GOT3 (cell line): ENCODE measurements around the gene SMIM35.
"Not testable (repeated sequence)": the region's sequence is repeated elsewhere in the genome, so short reads cannot be mapped to it uniquely, and the experiment has no call there.

Source experiments
- DNase-seq: peaks from one replicate; lab custom pipeline; 2025; ENCODE audit warnings: mixed read lengths; lab: John Stamatoyannopoulos, UW

Gene SMIM35

DNA sequence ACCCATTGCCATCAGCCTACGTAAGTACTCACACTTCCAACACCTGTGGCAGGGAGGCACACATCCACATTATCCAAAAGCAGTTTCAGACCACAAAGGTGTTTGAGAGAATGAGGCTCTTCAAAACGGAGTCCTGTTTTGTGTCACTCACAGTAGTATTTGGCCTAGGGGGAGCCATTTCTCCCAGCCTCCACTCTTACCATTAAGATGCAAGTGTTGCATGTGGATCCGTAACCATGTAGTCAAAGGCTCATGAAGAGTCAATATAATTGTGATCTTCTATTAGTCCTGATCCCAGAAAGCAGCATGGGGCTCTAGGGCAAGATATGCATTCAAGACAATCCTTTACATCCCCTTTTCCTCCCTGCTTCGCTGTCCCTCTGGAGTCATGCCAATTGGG lies 59.1 kb downstream of the SMIM35 start:
- DNase-seq = no peak

DNA sequence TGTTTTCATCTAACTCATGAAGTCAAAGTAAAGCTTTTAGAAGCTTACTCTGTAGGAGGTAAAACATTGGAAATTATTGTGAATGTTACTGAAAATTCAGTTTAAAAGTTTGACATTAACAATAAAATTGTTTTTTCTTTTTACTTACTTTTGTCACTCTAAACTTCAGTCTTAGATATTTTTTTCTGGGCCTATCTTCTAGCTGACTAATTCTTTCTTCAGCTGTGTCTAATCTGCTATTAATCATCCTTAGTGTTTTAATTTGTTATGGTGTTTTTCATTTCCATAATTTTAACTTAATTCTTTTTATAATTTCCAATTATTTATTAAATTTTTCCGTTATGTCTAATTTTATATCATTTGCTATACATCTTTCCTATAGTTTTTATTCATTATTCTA lies 65.6 kb downstream of the SMIM35 start:
- DNase-seq = no peak

DNA sequence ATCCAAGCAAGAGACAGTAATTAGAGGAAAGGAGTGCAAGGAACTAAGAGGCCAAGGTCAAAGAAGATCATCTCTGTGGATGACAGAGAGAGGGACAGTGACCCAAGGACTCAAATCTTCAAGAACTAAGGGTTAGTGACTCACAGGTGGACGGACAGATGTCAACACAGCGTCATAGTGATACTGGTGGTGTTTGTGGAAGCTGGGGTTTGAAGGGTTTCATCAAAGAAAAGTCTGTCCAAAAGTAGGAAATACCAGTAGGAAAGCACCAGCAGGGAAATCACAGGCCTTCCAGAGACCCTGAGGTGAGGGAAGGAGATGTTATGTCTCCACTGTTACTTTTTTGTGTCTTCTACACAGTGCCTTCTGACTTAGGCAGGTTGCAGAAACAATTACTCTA lies 68.4 kb downstream of the SMIM35 start:
- DNase-seq = no peak

DNA sequence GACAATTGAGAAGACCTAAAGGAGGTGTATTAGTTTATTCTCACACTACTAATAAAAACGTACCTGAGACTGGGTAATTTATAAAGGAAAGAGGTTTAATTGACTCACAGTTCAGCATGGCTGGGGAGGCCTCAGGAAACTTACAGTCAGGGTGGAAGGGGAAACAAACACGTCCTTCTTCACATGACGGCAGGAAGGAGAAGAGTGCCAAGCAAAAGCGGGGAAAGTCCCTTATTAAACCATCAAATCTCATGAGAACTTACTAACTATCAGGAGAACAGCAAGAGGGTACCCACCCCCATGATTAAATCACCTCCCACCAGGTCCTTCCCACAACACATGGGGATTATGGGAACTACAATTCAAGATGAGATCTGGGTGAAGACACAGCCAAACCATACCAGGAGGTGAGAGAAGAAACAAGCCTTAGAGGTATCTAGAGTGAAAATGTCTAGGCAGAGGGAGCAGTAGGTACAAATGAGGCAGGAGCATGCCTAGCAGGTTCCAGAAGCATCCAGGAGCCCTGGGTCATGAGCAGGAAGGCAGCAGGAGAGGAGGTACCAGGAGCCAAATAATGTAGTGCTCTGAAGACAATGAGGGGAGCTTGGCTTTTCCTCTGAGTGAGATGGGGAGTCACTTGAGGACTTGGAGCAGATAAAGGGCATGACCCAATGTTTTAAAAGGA lies 69.0 kb downstream of the SMIM35 start:
- no peak for DNase-seq

DNA sequence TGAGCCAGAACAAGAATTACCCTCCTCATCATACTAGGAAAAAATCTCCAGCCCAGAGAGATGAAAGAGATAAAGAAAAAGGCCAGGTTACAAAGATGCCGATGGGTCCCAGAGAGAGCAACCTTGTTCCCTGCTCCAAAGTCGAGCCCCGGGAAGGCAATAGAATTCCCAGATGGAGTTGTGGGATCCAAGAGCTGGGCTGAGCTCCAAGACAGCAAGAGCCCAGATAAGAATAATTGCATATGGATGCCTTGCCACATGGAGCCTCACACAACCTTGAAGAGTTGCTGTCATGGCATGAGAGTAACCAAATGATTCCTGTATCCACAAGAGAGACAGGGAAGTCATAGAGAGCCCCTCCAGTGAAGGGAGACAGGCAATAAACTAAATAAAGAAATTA lies 69.7 kb downstream of the SMIM35 start:
- DNase-seq = no peak

DNA sequence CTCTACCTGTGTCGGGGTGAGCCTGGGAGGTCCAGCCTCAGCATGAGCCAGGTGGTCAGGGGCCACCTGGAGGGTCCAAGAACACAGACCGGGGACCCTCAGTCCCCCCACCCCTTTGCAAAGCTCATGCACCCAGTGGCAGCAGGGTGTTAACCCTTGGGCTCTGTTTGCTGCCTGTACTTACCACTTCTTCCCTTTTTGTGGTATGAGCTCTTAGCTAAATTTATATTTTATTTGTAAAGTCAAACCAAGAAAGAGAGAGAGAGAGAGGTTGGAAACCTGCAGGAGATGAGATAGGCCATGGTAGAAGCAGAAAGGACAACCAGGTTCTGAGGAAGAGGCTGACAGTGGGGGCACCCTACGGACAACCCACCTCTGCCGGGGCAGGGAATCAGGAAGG lies 70.7 kb downstream of the SMIM35 start:
- no peak for DNase-seq

DNA sequence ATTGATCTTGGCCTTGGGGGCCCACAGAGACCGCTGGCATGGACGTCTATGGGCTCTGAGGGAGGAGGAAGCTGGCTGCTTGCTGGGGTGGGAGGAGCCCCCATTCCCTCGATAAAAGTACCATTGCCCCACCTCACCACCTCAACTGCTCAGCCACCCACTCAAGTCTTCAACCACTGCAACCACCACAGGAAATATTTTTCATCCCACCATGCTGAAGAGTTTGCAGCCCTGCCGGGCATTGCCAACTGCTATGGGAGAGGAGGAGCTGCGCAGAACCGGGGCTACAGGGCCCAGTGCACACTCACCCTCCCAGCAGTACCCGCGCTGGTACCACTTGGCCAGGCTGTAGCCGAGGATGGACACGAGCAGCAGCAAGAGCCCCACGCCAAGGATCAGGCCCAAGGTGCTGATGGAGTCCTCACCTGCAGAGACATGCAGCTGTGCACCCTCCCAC lies 71.3 kb downstream of the SMIM35 start:
- DNase-seq = no peak

DNA sequence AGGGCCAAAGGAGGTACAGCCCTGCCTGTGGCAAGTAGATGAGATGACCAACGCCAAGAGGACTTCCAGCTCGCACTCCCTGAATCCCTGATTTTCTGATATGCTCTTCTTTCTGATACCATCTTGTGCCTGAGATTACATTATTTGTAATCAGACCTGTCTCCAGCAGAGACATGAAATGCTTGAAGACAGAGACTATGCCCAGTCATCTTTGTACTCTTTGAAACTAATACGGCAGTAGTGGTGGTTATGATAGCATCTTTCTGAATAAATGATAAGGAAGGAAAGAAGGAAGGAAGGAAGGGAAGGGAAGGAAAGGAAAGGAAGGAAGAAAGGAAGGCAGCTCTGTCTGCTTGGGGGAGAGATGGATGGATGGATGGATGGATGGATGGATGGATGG lies 72.7 kb downstream of the SMIM35 start:
- no peak for DNase-seq

DNA sequence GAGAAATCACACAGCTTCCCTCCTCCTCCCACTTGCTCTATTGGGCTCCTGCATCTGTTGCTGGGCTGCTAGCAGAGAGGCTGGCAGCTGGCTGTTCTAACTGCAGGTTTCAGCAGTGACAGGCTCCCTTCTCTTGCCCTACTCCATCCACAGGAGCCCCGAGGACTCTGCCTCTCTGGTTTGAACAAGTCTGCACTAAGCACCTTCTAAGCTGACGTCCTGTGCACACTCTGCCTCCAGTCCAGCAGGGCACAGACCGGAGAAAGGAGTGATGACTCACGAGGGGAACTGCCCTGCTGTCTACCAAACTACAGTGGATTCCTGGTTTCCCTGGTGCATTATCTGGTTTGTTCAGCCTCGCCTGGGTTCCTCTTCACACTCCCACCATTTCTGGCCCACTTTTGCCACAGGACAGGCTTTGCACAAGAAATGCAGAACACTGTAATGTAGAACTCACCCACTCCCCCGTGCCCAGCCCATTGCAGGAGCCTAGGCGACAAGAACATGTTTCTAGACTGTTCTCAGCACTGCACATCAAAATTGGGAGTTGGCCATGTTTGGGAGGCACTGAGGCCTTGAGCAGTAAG lies 74.6 kb downstream of the SMIM35 start:
- no peak for DNase-seq

DNA sequence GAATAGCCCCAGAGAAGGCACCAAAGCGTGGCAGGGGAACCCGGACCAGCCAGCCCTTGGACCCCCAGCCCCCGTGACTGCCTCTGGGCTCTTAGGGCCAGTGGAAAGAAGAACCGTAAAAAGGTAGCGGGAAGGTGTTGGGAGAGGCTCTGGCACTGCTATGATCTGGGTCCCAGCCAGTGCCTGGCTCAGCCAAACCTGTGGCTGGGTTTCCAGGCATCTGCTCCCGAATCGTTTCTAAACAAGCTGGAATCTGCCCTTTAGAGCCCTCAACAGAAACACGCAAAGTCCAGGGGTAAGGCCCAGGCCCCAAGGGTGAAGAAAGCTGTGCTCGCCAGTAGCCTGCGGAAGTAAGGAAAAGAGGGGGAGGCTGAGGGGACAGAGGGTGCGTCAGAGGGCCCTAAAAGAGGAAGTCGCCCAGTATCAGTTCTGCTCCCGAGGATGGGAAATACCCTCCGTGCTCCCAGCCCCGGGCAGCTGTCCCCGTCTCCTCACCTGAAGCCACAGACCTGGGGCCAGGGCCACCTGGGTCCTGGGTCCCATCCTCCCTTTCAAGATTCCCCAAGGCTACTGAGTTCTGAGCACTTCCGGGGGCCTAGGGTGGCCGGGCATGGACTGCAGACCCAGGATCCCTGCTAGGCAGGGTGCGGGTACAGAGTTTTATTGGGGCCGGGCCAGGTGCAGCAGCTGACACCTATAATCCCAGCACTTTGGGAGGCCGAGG lies 75.9 kb downstream of the SMIM35 start:
- DNase-seq = no peak

DNA sequence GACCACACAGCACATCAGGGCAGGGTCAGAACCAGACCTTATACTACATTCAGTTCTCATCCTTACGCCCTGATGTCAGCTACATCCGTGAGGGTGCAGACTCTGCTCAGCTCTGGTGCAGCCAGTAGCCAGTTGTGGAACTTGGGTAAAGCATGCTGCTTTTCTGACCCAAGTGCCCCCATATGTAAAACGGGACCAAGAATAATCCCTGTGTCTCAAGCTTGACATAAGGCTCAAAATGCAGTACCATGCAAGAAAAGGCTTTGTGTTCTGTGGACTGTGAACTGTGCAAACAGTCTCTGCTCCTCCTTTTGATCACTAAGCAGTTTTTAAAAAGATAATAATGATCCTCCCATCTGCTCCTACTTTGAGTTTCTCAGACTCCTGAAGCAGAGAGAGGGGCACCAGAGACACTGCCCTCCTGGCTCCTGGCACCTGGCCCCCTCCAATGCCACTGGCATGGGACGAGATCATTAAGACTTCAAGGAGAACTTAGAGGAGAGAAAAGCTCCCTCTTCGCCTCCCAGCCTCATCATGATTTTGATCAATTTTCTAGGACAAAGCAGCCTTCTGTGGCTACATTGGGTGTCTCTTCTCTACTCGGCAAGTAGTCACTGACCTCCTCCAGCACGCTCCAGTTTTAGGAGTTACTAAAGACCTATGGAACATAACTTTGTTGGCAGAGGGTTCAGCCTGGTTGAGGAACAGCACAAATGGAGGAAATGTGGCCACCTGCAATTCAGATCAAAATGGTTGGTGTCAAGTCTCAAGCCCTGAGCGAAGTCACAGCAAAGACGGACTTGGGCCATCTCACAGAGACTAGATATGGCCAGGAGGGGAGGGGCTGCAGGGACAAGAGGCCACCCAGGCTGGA lies 76.7 kb downstream of the SMIM35 start:
- DNase-seq = no peak

DNA sequence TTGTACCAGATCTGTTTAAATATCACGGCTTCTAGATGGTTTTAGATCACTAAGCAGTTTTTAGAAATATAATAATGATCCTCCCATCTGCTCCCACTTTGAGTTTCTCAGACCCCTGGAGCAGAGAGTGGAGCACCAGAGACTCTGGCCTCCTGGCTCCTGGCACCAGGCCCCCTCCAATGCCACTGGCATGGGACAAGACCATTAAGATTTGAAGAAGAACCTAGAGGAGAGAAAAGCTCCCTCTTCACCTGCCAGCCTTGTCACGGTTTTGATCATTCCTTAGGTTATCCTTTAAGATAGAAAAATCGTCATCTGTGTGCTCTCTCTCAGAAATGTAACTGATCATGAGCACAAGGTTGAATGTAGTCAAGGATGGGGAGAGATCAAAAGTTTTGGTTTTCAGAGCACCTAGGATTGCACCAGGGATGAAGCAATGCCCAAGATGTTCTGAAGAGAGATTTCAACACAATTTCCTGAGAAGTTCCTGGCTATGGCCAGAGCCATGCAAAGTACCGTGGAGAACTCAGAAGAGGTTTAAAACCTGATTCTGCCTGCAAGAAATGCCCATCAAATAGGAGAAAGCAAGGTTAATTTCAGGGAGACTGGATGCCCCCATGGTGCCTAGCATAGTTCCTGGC lies 78.4 kb downstream of the SMIM35 start:
- no peak for DNase-seq

DNA sequence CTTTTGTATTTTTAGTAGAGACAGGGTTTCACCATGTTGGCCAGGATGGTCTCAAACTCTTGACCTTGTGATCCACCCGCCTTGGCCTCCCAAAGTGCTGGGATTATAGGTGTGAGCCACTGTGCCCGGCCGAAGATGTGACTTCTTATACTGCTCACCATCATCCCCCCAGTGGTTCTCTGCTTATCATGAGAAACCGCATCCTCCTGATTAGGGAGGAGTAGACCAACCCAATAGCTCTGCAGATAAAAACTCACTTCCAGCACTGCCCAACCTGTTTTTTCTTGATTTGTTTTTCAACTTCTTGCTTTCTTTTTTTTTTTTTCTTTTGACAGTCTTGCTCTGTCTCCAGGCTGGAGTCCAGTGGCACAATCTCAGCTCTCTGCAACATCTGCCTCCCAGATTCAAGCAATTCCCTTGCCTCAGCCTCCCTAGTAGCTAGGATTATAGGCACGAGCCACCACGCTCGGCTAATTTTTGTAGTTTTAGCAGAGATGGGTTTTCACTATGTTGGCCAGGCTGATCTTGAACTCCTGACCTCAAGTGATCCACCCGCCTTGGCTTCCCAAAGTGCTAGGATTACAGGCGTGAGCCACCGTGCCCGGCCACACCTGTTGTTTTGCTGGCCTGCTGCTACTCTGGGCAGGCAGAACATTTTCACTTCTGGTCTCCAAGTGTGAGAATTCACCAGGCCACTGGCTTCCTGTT lies 79.0 kb downstream of the SMIM35 start:
- not testable (repeated sequence) for DNase-seq

DNA sequence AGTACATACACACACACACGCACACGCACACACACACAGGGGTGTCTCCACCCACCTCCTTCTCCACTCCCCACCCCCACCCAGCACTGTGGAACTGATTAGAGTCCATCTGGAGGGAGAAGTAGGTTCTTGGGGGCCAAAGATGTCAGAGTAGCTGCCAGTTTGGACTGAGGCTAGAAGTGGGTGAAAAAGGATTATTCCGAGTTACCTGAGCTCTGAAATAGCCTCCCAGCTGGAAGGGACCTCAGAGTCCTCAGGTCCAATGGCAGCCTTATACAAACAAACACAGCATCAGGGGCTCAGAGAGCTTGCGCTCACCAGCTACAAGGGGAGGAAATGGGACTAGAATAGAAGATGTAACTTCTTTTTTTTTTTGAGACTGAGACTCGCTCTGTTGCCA lies 79.7 kb downstream of the SMIM35 start:
- no peak for DNase-seq

DNA sequence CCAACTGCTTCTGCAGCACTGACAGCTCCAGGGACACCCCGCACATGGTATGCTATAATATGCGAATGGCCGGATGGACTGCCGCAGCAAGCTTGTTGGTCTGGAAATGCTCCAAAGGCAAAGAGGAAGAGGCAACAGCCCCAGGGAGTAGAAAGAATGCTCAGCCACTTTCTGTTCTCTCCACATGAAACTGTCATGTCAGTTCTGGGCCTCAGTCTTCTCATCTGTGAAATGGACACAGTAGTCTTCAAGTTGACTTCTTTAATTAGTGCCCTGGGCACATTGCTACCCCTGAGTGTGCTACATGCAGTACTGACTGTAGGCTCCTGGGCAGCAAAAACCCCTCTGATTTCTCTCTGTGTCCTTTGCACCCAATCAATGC lies 80.6 kb downstream of the SMIM35 start:
- no peak for DNase-seq

DNA sequence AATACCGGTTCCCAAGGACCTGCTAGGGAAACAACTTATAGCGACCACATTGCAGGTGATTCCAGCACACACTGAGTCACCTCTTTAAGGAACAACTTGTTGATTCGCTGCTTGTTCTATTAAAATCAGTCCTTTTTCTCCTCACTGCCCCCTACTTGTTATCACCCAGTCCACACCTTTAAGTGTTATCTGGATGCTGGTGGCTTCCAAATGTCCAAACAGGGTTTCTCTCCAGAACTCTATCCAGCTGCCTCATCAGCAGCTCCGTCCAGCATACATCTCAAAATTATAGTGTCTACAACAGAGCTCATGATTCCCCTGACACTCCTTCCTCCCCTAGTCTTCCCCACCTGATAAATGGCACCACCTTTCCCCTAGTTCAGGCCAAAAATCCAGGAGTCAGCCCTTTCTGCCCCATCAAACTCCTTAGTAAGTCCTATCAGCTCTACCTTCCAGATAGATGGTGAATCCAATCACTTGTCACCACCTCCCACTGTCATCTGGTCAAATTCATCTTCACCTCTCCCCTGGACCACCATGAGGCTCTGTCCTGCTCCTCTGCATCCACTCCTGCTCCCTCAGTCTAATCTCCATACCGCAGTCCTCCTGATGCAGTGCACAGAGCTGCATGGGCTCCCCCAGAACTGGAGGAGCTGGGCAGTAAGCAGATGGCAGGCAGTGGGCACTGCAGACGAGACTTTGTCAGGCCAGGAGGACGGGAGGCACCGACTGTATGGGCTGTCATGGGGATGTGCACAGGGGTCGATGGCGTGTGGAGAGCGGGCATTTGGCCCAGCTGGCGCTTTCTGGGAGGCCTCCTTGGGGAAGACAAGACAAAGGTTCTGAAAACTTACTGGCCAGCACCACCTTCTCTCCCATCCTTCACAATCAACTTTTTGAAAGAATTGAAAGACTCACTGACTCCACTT lies 81.3 kb downstream of the SMIM35 start:
- no peak for DNase-seq

DNA sequence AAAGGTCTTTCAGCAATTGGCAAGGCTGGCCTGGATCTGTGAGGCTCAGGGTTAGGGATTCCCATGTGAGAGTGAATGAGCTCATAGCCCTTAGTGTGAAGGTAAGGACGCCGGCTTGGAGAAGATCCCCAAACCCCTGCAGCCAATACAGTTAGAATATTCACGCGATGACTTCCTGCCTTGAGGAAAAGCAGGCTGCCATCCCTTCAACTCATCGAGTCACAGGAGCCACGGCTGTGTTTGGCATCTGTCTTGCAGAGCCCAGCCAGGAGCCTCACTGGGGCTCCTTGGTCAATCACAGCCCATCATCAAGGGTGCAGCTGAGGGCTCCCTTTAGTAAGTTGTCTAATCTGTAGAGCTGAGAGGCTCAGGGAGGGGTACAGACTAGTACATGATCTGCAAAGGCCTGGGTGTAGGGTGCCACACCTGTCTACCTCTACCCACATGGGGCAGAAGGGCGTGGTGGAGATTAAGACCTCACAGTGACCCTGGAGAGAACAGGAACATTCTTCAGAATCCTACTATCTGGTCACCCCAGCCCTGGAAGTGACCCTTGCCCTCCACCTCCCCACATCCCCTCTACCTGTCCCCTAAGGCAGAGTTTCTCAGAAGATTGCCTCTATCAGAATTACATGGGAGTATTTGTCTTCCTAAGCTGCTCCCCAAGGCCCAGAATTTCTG lies 82.1 kb downstream of the SMIM35 start:
- DNase-seq = no peak

DNA sequence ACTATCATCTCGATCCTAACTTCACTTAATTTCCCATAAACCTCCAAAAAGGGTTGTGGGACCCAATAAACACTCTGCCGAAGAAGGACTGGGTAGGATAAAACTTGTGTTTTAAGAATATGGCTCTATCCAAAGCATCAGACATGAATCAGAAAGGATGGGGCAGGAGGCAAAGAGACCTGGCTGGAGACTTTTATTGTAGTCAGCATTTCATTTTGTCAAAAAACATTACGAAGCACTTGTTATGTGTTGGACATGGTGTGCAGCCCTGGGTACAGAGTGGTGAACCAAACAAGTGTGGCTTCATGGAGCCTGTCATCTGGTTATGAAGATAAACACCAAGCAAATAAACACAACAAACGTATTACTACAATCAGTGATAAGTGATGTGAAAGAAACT lies 83.3 kb downstream of the SMIM35 start:
- no peak for DNase-seq

DNA sequence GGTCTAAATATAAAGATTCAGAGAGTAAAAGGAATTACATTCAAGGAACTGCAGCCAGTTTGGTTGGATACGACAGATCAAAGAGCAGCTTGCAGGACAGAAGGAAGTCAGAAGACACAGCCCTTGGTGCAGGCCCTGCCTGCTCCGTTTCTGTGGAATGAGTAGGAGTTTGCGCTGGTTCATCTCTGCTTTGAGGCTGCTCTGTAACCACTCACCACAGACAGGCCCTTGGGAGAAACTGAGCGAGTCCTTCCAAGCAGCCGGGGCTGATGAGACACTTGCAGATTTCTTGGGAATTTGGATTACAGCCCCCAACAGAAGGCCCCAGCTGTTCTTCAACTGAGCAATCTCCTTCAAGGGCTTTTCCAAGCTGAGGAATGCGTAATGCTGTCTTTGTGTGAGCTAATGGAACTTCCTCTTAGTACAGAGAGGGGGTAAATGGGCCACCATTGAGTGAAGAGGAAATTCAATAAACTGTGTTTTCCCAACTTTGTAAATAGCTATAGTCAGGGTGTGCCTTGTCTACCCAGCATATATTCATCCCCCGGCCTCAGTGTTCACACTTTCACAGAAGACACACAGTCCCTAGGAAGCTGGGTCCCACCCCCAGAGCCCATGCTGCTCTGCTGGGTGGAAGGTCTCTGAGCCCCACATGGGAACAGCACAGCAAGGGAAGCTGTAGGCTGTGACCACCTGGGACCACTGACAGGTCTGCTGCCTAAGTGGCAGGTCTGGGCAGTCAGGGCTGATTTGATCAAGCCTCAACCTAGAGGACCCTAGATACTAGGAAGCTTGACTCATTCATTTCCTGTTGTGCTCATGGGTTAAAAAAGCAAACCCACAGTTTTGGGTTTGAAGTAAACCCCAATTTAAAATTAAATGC lies 84.0 kb downstream of the SMIM35 start:
- DNase-seq = no peak
